ENCODE results near the gene EPHB4. TPM values are rescaled to one million over a fixed set of nuclear protein-coding genes. Genes with fewer than 3 reads are reported as not detected.

The EPHB4 gene
- total RNA-seq, 4 donors from 2014 or later, result 26.2 to 92.4 (median 59.0) TPM

- WGBS, result 90% methylated on average over 9 of the region's 10 CpGs
- intact Hi-C loops (cut with DNase I), result no loop called here
- Histone ChIP-seq H3K4me1 (peaks cover 32 to 56% (median 54%) of the 10 kb centered on the region in 4 donors), H3K27me3 (peaks cover 0 to 10% (median 0%) of the 10 kb centered on the region in 4 donors), H3K27ac (replicated peaks in 1 of 4) (peak overlapping the region; percentile 92 to 99 (median 97)), H3K36me3 (peaks cover 24 to 67% (median 50%) of the 10 kb centered on the region in 4 donors), H3K4me3 (peak overlapping the region; percentile 92 to 99 (median 94)), H3K9me3 (no peaks in the 10 kb centered on the region)
- DNase-seq (ENCODE audit: extremely low spot score), result no peak
- no peak for TF ChIP-seq POLR2A (IDR thresholded peaks at IDR 0.05; ENCODE audit: low read depth)
- TF ChIP-seq CTCF (IDR thresholded peaks at IDR 0.05), result no peak
- no peak for TF ChIP-seq EP300 (IDR thresholded peaks at IDR 0.05)
- TF ChIP-seq POLR2AphosphoS5 (IDR thresholded peaks at IDR 0.05), result no peak
These were observed 46.4 kb upstream of the EPHB4 start for GRCh38 chr7:100873599-100874299.

- intact Hi-C loops (cut with DNase I), result no loop called here
- Histone ChIP-seq H3K27me3 (no peaks in the 10 kb centered on the region), H3K4me1 (peaks cover 30 to 55% (median 50%) of the 10 kb centered on the region in 4 donors), H3K27ac (replicated peaks in 1 of 4) (peak overlapping the region; percentile 95 to 99 (median 97)), H3K4me3 (peak overlapping the region; percentile 79 to 99 (median 84)), H3K9me3 (no peaks in the 10 kb centered on the region), H3K36me3 (peaks cover 15 to 51% (median 31%) of the 10 kb centered on the region in 4 donors)
- DNase-seq (ENCODE audit: extremely low spot score), result no peak
- TF ChIP-seq POLR2AphosphoS5 (IDR thresholded peaks at IDR 0.05) (no peak), EP300 (IDR thresholded peaks at IDR 0.05) (no peak), CTCF (IDR thresholded peaks at IDR 0.05) (no peak)
- WGBS, result 27% methylated on average over 11 of the region's 27 CpGs
These were observed 40.6 kb upstream of the EPHB4 start for GRCh38 chr7:100867776-100868485.

- Histone ChIP-seq H3K9me3 (no peaks in the 10 kb centered on the region), H3K36me3 (peaks cover 9 to 51% (median 30%) of the 10 kb centered on the region in 4 donors), H3K27ac (replicated peaks in 1 of 4) (peak within 1 kb of the TSS; percentile 95 to 99 (median 97)), H3K4me1 (peaks cover 30 to 55% (median 50%) of the 10 kb centered on the region in 4 donors), H3K4me3 (peak within 1 kb of the TSS; percentile 79 to 99 (median 84)), H3K27me3 (no peaks in the 10 kb centered on the region)
- intact Hi-C loops (cut with DNase I), result no loop called here
- peak; percentile 97 for DNase-seq (ENCODE audit: extremely low spot score)
- WGBS, result under 1% methylated on average over 24 of the region's 42 CpGs
- TF ChIP-seq EP300 (IDR thresholded peaks at IDR 0.05), result no peak
- TF ChIP-seq POLR2AphosphoS5 (IDR thresholded peaks at IDR 0.05), result peak; percentile 78 to 81
- no peak for TF ChIP-seq POLR2A (IDR thresholded peaks at IDR 0.05; ENCODE audit: low read depth)
These were observed 39.9 kb upstream of the EPHB4 start, which contains the start of gene TRIP6 for GRCh38 chr7:100867040-100867775. Gene TRIP6, plus strand, starts transcription at chr7:100867387. Its CDS starts 111 bp downstream, at chr7:100867498.

GRCh38 chr7:100866729-100867039 is 39.4 kb upstream of the EPHB4 start:
- no peak for TF ChIP-seq EP300 (IDR thresholded peaks at IDR 0.05)
- TF ChIP-seq POLR2A (IDR thresholded peaks at IDR 0.05; ENCODE audit: low read depth), result no peak
- TF ChIP-seq CTCF (IDR thresholded peaks at IDR 0.05), result no peak
- no peak for TF ChIP-seq POLR2AphosphoS5 (IDR thresholded peaks at IDR 0.05)
- no peaks in the 10 kb centered on the region for H3K27me3 ChIP-seq
- no peaks in the 10 kb centered on the region for H3K9me3 ChIP-seq
- H3K4me1 ChIP-seq, result peaks cover 30 to 55% (median 50%) of the 10 kb centered on the region in 4 donors
- no peak for DNase-seq (ENCODE audit: extremely low spot score)
- WGBS, result 41% methylated on average over 5 of the region's 5 CpGs
- intact Hi-C loops (cut with DNase I), result no loop called here
- H3K4me3 ChIP-seq, result peak overlapping the region; percentile 79 to 99 (median 84)
- H3K27ac ChIP-seq (replicated peaks in 1 of 4), result peak overlapping the region; percentile 95 to 99 (median 97)
- H3K36me3 ChIP-seq, result peaks cover 11 to 51% (median 30%) of the 10 kb centered on the region in 4 donors

Data from esophagus muscularis mucosa (tissue), 4 donors.